ENCODE data around the gene KCTD3. TPM values are rescaled to one million over a fixed set of nuclear protein-coding genes. Genes with fewer than 3 reads are reported as not detected.

The KCTD3 gene
- total and polyA plus RNA-seq, 2 of the 13 experiments (the other 11 are each of a cell fraction or from before 2014, with no cell fraction given): 49.8 to 68.1 TPM

DNA sequence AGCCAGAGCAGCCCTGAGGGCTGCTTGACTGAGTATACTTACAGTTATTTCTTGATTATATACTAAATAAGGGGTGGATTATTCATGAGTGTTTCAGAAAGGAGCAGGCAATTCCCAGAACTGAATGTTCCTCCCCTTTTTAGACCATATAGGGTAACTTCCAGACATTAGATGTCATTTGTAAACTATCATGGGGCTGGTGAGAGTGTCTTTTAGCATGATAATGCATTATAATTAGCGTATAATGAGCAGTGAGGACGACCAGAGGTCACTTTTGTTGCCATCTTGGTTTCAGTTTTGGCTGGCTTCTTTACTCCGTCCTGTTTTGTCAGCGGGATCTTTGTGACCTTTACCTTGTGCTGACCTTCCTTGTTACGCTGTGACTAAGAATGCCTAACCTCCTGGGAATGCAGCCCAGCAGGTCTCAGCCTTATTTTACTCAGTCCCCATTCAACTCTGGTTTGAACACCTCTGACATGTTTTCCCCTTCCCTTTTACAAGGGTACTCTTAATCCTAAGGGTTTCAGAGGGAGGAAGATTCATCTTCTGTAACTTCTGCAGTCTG, 16.2 kb downstream of the KCTD3 start:
- no peak for FAIRE-seq
- TF ChIP-seq PHB2 (IDR thresholded peaks at IDR 0.05; ENCODE audit: partially characterized antibody): no peak
- no peak for TF ChIP-seq CEBPG (CRISPR knock-in tag; IDR thresholded peaks at IDR 0.05)
- TF ChIP-seq, protein P1, sequence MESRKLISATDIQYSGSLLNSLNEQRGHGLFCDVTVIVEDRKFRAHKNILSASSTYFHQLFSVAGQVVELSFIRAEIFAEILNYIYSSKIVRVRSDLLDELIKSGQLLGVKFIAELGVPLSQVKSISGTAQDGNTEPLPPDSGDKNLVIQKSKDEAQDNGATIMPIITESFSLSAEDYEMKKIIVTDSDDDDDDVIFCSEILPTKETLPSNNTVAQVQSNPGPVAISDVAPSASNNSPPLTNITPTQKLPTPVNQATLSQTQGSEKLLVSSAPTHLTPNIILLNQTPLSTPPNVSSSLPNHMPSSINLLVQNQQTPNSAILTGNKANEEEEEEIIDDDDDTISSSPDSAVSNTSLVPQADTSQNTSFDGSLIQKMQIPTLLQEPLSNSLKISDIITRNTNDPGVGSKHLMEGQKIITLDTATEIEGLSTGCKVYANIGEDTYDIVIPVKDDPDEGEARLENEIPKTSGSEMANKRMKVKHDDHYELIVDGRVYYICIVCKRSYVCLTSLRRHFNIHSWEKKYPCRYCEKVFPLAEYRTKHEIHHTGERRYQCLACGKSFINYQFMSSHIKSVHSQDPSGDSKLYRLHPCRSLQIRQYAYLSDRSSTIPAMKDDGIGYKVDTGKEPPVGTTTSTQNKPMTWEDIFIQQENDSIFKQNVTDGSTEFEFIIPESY (CRISPR knock-in tag; IDR thresholded peaks at IDR 0.05): 0 out of 2 replicates have a peak, but pooled peaks have one; percentile 38
- TF ChIP-seq ZNF329 (CRISPR knock-in tag; IDR thresholded peaks at IDR 0.05; ENCODE audit: low read depth): no peak
- no peak for TF ChIP-seq ZNF44 (CRISPR knock-in tag; IDR thresholded peaks at IDR 0.05)
- CTCF ChIA-PET (ENCODE audit: low intra/inter-chr PET ratio, low total read pairs): no interaction called here
- intact Hi-C loops (cut with micrococcal nuclease; ENCODE audit: unreplicated experiment) (no loop called here), in situ Hi-C loops (cut with HindIII; ENCODE audit: extremely low pct_ligation_motif_present, low pct_unique_long_range_greater_than_20kb) (no loop called here)
- H2AFZ ChIP-seq (ENCODE audit: low read length): no peak overlapping the region
- no peak overlapping the region for H3K27ac ChIP-seq (ENCODE audit: extremely low read length, insufficient read depth, low read length)
- POLR2A ChIA-PET: no interaction called here
- no peak overlapping the region for H3K9ac ChIP-seq (ENCODE audit: insufficient read depth, low read depth, low read length)
- no peaks in the 10 kb centered on the region for H3K4me1 ChIP-seq (ENCODE audit: insufficient read depth, low read length)
- peaks cover 0 to 43% of the 10 kb centered on the region in 2 experiments; a peak in 4 of 5 replicates for H3K36me3 ChIP-seq (replicated peaks in 1 of 2; ENCODE audit: control insufficient read depth in 1 of 2, insufficient read depth in 2 of 2, low read length in 2 of 2)
- H3K4me2 ChIP-seq (ENCODE audit: low read depth, low read length): no peak overlapping the region
- WGBS (ENCODE audit: low lambda C conversion rate): 98% methylated on average over 5 of the region's 5 CpGs
- no peak overlapping the region for H3K4me3 ChIP-seq (replicated peaks in 1 of 3; ENCODE audit: insufficient read depth in 1 of 3, low read depth in 2 of 3, low read length in 3 of 3)
- DNase-seq (ENCODE audit: low spot score): no peak
- H3K9me3 ChIP-seq (ENCODE audit: low read length): no peaks in the 10 kb centered on the region
- no peaks in the 10 kb centered on the region for H3K79me2 ChIP-seq (ENCODE audit: insufficient read depth, low read length)
- no TSS peak for BruUV-seq (replicated peaks)
- no peak for ATAC-seq
- no peaks in the 10 kb centered on the region for H3K27me3 ChIP-seq (ENCODE audit: control insufficient read depth in 1 of 2, insufficient read depth in 2 of 2, low read length in 2 of 2)
- H4K20me1 ChIP-seq (ENCODE audit: insufficient read depth, low read length): no peaks in the 10 kb centered on the region

DNA sequence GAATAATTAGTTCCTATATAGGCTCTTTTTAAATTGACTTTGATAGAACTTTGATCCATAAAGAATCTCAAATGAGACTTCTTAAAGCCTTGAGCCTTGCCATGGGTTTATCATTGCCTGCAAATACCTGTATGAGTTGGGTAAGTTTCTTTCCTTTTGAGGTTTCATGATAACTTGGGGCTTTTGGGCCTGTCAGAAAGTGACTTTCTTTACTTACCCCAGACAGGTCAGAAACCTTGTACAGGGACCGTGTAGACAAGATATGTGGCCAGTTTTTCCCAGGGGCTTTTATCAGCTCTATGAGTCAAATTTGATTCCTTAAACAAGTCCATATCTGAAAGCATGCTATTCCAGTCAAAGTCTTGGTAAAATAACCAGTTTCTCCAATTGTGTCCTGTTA, 17.3 kb downstream of the KCTD3 start:
- no peak for ATAC-seq
- ChIA-PET CTCF (ENCODE audit: low intra/inter-chr PET ratio, low total read pairs) (no interaction called here), POLR2A (no interaction called here)
- Histone ChIP-seq H3K4me1 (ENCODE audit: insufficient read depth, low read length) (no peaks in the 10 kb centered on the region), H3K79me2 (ENCODE audit: insufficient read depth, low read length) (no peaks in the 10 kb centered on the region), H3K27me3 (ENCODE audit: control insufficient read depth in 1 of 2, insufficient read depth in 2 of 2, low read length in 2 of 2) (no peaks in the 10 kb centered on the region), H3K36me3 (replicated peaks in 1 of 2; ENCODE audit: control insufficient read depth in 1 of 2, insufficient read depth in 2 of 2, low read length in 2 of 2) (peaks cover 0 to 41% of the 10 kb centered on the region in 2 experiments), H4K20me1 (ENCODE audit: insufficient read depth, low read length) (no peaks in the 10 kb centered on the region), H3K9ac (ENCODE audit: insufficient read depth, low read depth, low read length) (no peak overlapping the region), H2AFZ (ENCODE audit: low read length) (no peak overlapping the region), H3K27ac (ENCODE audit: extremely low read length, insufficient read depth, low read length) (no peak overlapping the region), H3K4me2 (ENCODE audit: low read depth, low read length) (no peak overlapping the region), H3K4me3 (replicated peaks in 1 of 3; ENCODE audit: insufficient read depth in 1 of 3, low read depth in 2 of 3, low read length in 3 of 3) (no peak overlapping the region), H3K9me3 (ENCODE audit: low read length) (no peaks in the 10 kb centered on the region)
- no TSS peak for BruUV-seq (replicated peaks)
- WGBS (ENCODE audit: low lambda C conversion rate): 92% methylated on average over 1 of the region's 1 CpG
- DNase-seq (ENCODE audit: low spot score): no peak
- FAIRE-seq: no peak
- in situ Hi-C loops (cut with HindIII; ENCODE audit: extremely low pct_ligation_motif_present, low pct_unique_long_range_greater_than_20kb) (no loop called here), intact Hi-C loops (cut with micrococcal nuclease; ENCODE audit: unreplicated experiment) (no loop called here)
- no peak for TF ChIP-seq JUND (CRISPR knock-in tag; IDR thresholded peaks at IDR 0.05)
- no peak for TF ChIP-seq FOXJ3 (CRISPR knock-in tag; IDR thresholded peaks at IDR 0.05; ENCODE audit: borderline replicate concordance)
- TF ChIP-seq YEATS2 (CRISPR knock-in tag; IDR thresholded peaks at IDR 0.05; ENCODE audit: borderline replicate concordance): no peak
- TF ChIP-seq, protein P2, sequence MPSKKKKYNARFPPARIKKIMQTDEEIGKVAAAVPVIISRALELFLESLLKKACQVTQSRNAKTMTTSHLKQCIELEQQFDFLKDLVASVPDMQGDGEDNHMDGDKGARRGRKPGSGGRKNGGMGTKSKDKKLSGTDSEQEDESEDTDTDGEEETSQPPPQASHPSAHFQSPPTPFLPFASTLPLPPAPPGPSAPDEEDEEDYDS (CRISPR knock-in tag; IDR thresholded peaks at IDR 0.05): no peak
- TF ChIP-seq, protein P3, sequence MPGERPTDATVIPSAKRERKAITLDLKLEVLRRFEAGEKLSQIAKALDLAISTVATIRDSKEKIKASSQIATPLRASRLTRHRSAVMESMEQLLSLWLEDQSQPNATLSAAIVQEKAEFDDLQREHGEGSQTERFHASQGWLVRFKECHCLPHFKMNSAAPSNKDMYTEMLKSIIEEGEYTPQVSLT (CRISPR knock-in tag; IDR thresholded peaks at IDR 0.05; ENCODE audit: borderline replicate concordance, low read depth): no peak
- TF ChIP-seq, protein P4, sequence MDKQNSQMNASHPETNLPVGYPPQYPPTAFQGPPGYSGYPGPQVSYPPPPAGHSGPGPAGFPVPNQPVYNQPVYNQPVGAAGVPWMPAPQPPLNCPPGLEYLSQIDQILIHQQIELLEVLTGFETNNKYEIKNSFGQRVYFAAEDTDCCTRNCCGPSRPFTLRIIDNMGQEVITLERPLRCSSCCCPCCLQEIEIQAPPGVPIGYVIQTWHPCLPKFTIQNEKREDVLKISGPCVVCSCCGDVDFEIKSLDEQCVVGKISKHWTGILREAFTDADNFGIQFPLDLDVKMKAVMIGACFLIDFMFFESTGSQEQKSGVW (CRISPR knock-in tag; IDR thresholded peaks at IDR 0.05; ENCODE audit: borderline replicate concordance): no peak
- TF ChIP-seq NFE2L2 (IDR thresholded peaks at IDR 0.05; ENCODE audit: low read length): no peak
- TF ChIP-seq IRF2 (CRISPR knock-in tag; IDR thresholded peaks at IDR 0.05): no peak
- TF ChIP-seq PAF1 (CRISPR knock-in tag; IDR thresholded peaks at IDR 0.05): no peak
- TF ChIP-seq ZNF430 (CRISPR knock-in tag; IDR thresholded peaks at IDR 0.05): no peak
- TF ChIP-seq ZNF432 (CRISPR knock-in tag; IDR thresholded peaks at IDR 0.05; ENCODE audit: borderline replicate concordance): no peak
- TF ChIP-seq TOE1 (CRISPR knock-in tag; IDR thresholded peaks at IDR 0.05): no peak

Measured in HepG2 (cell line).